Thoracic aorta (tissue), 2 donors: ENCODE data around the gene SIRPG. TPM values are rescaled to one million over a fixed set of nuclear protein-coding genes. Genes with fewer than 3 reads are reported as not detected.

Experiments used
- ATAC-seq: fragments of 150-250 bp; one replicate; pipeline ENCODE4 v1.8.0; 2017; ENCODE audit warnings: low read depth; ENCODE audit not compliant: insufficient number of reproducible peaks, low FRiP score
- DNase-seq: peaks from one replicate; pipeline ENCODE4 v3.0.0-alpha.2; 2020; ENCODE audit warnings: low spot score
- H3K27ac ChIP-seq, 2 donors: fragments of 200-600 bp; sonication (generic); 1 replicate in 1 of 2; 2 replicates in 1 of 2; pipeline ENCODE4 v1.5.1; 2016; ENCODE audit warnings: mild to moderate bottlenecking in 2 of 2, moderate library complexity in 2 of 2
- H3K27me3 ChIP-seq: fragments of 200-600 bp; sonication (generic); replicated peaks from 2 replicates; pipeline ENCODE4 v1.6.0; 2016; ENCODE audit warnings: mild to moderate bottlenecking; ENCODE audit not compliant: insufficient read depth
- H3K36me3 ChIP-seq: fragments of 200-600 bp; sonication (generic); one replicate; pipeline ENCODE4 v1.5.1; 2016
- H3K4me1 ChIP-seq, 2 donors: fragments of 200-600 bp; sonication (generic); 1 replicate in 1 of 2; 2 replicates in 1 of 2; pipeline versions ENCODE4 v1.5.1 to v1.6.0; 2016; ENCODE audit warnings: low read depth in 2 of 2, mild to moderate bottlenecking in 1 of 2; ENCODE audit not compliant: control insufficient read depth in 1 of 2
- H3K4me3 ChIP-seq: fragments of 200-600 bp; sonication (generic); 2 replicates; pipeline ENCODE4 v1.5.1; 2016; ENCODE audit warnings: mild to moderate bottlenecking
- H3K9me3 ChIP-seq: fragments of 200-600 bp; sonication (generic); 2 replicates; pipeline ENCODE4 v1.5.1; 2016
- total RNA-seq, 2 donors: library from RNA; depleted of rRNA; stranded (reverse); fragments of >200 nt; gene quantifications; one replicate each; pipeline versions ENCODE4 v1.1.0 to v1.2.3, GENCODE V29; 2016
- TF ChIP-seq, protein P1 (sequence below): fragments of 200-600 bp; sonication (generic); IDR thresholded peaks from one replicate; pipeline ENCODE4 v1.5.1; 2019; ENCODE audit warnings: antibody characterized with exemption

Gene SIRPG
- total RNA-seq, 2 donors from 2014 or later = 3.8 TPM; not detected in 1

DNA sequence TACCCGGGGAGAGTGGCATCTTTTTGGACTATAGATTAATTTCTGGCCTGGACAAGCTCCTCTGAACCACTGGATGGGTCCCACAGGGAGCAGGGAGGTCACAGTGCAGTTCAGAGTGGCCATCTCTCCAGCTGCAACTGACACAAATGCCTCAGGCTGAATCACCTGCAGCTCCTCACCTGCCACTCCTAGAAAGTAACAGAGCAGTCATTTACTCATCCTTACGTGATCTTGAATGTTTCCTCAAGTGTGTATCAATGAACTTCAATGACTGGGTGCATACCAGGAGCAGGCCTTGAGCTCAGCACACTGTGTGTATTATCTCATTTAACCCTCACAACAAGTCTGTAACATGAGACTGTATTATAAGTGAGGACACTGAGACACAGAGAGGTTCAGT is 40.0 kb upstream of the SIRPG start:
- no peaks in the 10 kb centered on the region for H3K27me3 ChIP-seq
- no peak for DNase-seq

DNA sequence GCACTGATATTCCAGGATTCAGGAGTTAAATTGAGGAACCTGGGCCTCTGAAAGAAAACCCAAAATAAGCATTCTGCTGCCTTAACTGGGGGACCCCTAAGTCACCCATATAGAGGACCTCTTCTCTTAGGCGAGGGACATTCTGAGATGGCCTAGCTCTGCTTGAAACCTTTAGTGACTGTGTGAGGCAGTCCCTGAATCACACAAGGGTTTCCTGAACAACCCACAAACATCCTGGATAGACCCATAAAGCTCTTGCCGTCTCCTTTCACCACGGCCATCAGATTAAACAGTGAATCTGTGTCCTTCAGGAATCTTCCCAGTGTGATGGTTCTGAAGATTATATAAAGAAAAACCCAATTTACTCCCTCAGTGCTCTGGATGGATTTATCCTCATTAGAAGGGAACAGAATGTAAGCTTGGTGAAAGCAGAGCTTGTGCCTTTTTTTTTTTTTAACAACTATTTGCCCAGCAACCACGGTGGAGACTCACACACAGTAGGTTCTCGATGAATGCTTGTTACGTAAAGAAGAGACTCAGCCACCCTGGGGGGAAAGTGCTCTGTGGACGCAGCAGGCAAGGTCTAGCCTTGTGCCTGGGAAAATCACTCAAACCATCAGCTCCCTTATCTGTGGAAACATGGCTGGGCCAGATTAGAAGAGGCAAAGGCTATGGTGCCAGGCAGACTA is 39.1 kb upstream of the SIRPG start:
- Histone ChIP-seq H3K36me3 (no peaks in the 10 kb centered on the region), H3K9me3 (no peaks in the 10 kb centered on the region), H3K27ac (no peak overlapping the region), H3K4me3 (no peak overlapping the region), H3K4me1 (no peaks in the 10 kb centered on the region), H3K27me3 (no peaks in the 10 kb centered on the region)
- DNase-seq (no peak), ATAC-seq (no peak)
- TF ChIP-seq, protein P1, sequence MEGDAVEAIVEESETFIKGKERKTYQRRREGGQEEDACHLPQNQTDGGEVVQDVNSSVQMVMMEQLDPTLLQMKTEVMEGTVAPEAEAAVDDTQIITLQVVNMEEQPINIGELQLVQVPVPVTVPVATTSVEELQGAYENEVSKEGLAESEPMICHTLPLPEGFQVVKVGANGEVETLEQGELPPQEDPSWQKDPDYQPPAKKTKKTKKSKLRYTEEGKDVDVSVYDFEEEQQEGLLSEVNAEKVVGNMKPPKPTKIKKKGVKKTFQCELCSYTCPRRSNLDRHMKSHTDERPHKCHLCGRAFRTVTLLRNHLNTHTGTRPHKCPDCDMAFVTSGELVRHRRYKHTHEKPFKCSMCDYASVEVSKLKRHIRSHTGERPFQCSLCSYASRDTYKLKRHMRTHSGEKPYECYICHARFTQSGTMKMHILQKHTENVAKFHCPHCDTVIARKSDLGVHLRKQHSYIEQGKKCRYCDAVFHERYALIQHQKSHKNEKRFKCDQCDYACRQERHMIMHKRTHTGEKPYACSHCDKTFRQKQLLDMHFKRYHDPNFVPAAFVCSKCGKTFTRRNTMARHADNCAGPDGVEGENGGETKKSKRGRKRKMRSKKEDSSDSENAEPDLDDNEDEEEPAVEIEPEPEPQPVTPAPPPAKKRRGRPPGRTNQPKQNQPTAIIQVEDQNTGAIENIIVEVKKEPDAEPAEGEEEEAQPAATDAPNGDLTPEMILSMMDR = no peak

More for the DNA sequence above, 40.0 kb upstream of the SIRPG start:
- Histone ChIP-seq H3K36me3 (no peaks in the 10 kb centered on the region), H3K4me1 (no peaks in the 10 kb centered on the region), H3K27ac (no peak overlapping the region), H3K4me3 (no peak overlapping the region), H3K9me3 (no peaks in the 10 kb centered on the region)
- TF ChIP-seq, protein P1 = no peak
- ATAC-seq = no peak

DNA sequence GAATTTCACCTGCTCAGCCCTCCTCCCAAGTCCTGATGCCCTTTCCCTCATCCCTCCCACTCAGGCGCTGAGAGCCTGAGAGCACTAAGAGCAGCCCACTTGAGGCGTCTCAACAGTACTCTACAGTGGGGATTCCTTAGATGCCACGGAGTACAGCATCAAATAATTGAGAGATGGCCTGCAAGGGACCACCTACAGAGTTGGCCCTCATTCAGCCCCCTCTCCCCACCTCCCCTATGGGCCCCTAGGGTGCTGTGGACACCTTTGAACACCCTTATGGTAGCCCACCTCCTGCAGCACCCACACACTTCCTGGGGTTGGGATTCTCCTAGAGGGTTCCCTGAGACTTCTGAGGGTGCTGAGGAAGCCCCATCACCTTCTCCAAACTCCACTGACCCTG is 37.1 kb upstream of the SIRPG start:
- Histone ChIP-seq H3K36me3 (no peaks in the 10 kb centered on the region), H3K27ac (no peak overlapping the region), H3K9me3 (no peaks in the 10 kb centered on the region), H3K4me1 (no peaks in the 10 kb centered on the region), H3K27me3 (no peaks in the 10 kb centered on the region), H3K4me3 (no peak overlapping the region)
- ATAC-seq = no peak
- TF ChIP-seq, protein P1 = no peak
- no peak for DNase-seq

DNA sequence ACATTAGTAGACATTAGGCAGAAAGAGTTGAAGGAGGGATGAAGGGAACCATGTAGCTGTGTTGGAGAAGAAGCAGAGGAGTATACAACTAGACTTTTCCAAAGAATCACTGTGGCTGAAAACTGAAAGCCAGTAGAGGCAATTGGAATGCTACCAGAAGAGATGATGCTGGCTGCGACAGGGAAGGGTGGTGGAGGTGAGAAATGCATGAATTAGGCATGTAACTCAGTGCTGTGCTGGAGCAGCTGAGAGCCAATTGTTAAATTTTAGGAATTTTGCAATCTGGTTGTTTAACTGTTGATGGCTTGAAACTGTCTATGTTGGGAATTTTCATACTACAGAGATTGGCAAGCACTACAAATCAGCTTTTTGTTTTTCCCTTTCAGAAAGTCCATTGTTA is 35.8 kb upstream of the SIRPG start:
- no peaks in the 10 kb centered on the region for H3K27me3 ChIP-seq
- no peak overlapping the region for H3K4me3 ChIP-seq
- no peaks in the 10 kb centered on the region for H3K9me3 ChIP-seq
- ATAC-seq = no peak
- no peaks in the 10 kb centered on the region for H3K4me1 ChIP-seq
- no peaks in the 10 kb centered on the region for H3K36me3 ChIP-seq
- no peak for DNase-seq
- no peak overlapping the region for H3K27ac ChIP-seq
- TF ChIP-seq, protein P1 = no peak

DNA sequence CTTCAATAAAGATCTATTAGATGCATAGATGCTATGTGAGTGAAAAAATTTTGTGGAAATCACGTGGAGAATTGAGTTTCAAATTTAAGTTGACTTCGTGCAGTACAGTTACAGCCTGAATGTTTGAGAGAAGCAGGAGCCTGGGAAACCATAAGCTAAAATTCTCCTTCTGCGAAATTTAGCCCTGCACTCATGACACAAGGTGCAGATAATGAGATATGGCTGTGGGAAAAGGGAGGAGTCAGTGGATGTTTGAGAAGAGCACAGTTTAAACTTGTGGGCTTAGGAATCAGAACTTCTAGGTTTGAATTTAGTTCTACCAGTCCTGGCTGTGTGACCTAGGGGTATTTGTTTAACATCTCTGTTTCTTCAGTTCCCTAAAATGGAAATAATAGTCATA is 32.1 kb upstream of the SIRPG start:
- H3K36me3 ChIP-seq = no peaks in the 10 kb centered on the region
- ATAC-seq = no peak
- H3K4me3 ChIP-seq = no peak overlapping the region
- no peaks in the 10 kb centered on the region for H3K27me3 ChIP-seq
- H3K27ac ChIP-seq = no peak overlapping the region
- no peaks in the 10 kb centered on the region for H3K4me1 ChIP-seq
- TF ChIP-seq, protein P1 = no peak
- no peak for DNase-seq
- no peaks in the 10 kb centered on the region for H3K9me3 ChIP-seq
